COLO668 (cell line): ENCODE measurements around the gene TALDO1.
A peak's percentile ranks its signal among the peaks of the same experiment; 100 is the strongest.

ENCODE experiments used
- DNase-seq: peaks from one replicate; lab custom pipeline; 2025; ENCODE audit not compliant: unreplicated experiment; lab: John Stamatoyannopoulos, UW

The TALDO1 gene

GRCh38 chr11:714436-714835, 32.8 kb upstream of the TALDO1 start:
- no peak for DNase-seq

GRCh38 chr11:719214-720016, 27.8 kb upstream of the TALDO1 start:
- peak; percentile 10 for DNase-seq

- no peak for DNase-seq
These were observed 27.1 kb upstream of the TALDO1 start for GRCh38 chr11:720017-720641.

GRCh38 chr11:720642-721246, 26.5 kb upstream of the TALDO1 start:
- peak; percentile 5 for DNase-seq

GRCh38 chr11:721247-721740, 26.0 kb upstream of the TALDO1 start:
- DNase-seq = no peak

- DNase-seq = peak; percentile 74
These were observed 25.4 kb upstream of the TALDO1 start for GRCh38 chr11:721741-722345.

- peak; percentile 27 for DNase-seq
These were observed 24.9 kb upstream of the TALDO1 start for GRCh38 chr11:722346-722811.

GRCh38 chr11:723120-723883, 24.0 kb upstream of the TALDO1 start:
- peak; percentile 9 for DNase-seq

GRCh38 chr11:724049-724777, 23.1 kb upstream of the TALDO1 start:
- no peak for DNase-seq

GRCh38 chr11:724778-725386, 22.4 kb upstream of the TALDO1 start:
- DNase-seq = no peak

GRCh38 chr11:725624-726202, 21.6 kb upstream of the TALDO1 start:
- DNase-seq = peak; percentile 49

- DNase-seq = peak; percentile 89
These were observed 20.7 kb upstream of the TALDO1 start for GRCh38 chr11:726278-727220.

GRCh38 chr11:727281-727701, 20.0 kb upstream of the TALDO1 start:
- DNase-seq = no peak

GRCh38 chr11:727859-728748, 19.2 kb upstream of the TALDO1 start:
- DNase-seq = peak; percentile 67

GRCh38 chr11:728901-729491, 18.3 kb upstream of the TALDO1 start:
- DNase-seq = no peak

GRCh38 chr11:729492-730074, 17.7 kb upstream of the TALDO1 start:
- no peak for DNase-seq
